Gastroesophageal sphincter (tissue), 3 donors: ENCODE results near the gene NEDD4L.

ENCODE experiments used
- EP300 ChIP-seq: sonication (generic); formaldehyde crosslinking; IDR thresholded peaks from one replicate; pipeline ENCODE4 v1.6.1; 2017; ENCODE audit warnings: antibody characterized with exemption, mild to moderate bottlenecking
- POLR2A ChIP-seq, 2 donors: fragments of 450-650 bp; IDR thresholded peaks; one replicate each; pipeline ENCODE4 v1.6.1; 2017; ENCODE audit warnings: antibody characterized with exemption in 2 of 2, mild to moderate bottlenecking in 2 of 2, moderate library complexity in 1 of 2
- POLR2AphosphoS5 ChIP-seq: sonication (generic); formaldehyde crosslinking; IDR thresholded peaks from one replicate; pipeline ENCODE4 v1.6.1; 2017; ENCODE audit warnings: antibody characterized with exemption
- TF ChIP-seq, protein P1 (sequence below), 4 experiments: fragments of 200-600 bp in 2 of 4; fragments of 450-650 bp in 2 of 4; sonication (generic) in 1 of 4; IDR thresholded peaks; one replicate each; pipeline ENCODE4 v1.5.1; 2017 to 2019; ENCODE audit warnings: antibody characterized with exemption in 4 of 4, mild to moderate bottlenecking in 2 of 4, moderate library complexity in 2 of 4

DNA sequence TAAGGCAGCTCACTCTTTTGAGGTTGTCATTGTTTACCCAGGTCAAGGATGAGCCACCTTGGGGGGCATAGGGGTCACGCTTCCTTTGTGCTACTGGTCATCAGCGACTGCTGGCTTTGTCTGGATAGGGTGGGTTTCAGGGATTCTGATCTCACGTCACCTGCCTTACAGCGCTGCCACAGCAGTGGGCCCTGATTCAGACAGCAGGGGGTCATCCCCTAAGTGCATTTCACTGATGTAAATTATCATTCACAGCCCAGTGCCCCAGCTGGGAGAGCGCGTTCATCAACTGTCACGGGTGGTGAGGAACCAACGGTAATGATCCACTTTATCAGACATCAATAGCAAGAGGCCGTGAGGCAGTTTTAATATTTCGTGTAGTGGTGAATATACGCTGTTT lies 291.2 kb downstream of the NEDD4L start:
- TF ChIP-seq POLR2AphosphoS5 (no peak), POLR2A (IDR thresholded peaks at IDR 0.05) (no peak), EP300 (no peak)
- TF ChIP-seq, protein P1, sequence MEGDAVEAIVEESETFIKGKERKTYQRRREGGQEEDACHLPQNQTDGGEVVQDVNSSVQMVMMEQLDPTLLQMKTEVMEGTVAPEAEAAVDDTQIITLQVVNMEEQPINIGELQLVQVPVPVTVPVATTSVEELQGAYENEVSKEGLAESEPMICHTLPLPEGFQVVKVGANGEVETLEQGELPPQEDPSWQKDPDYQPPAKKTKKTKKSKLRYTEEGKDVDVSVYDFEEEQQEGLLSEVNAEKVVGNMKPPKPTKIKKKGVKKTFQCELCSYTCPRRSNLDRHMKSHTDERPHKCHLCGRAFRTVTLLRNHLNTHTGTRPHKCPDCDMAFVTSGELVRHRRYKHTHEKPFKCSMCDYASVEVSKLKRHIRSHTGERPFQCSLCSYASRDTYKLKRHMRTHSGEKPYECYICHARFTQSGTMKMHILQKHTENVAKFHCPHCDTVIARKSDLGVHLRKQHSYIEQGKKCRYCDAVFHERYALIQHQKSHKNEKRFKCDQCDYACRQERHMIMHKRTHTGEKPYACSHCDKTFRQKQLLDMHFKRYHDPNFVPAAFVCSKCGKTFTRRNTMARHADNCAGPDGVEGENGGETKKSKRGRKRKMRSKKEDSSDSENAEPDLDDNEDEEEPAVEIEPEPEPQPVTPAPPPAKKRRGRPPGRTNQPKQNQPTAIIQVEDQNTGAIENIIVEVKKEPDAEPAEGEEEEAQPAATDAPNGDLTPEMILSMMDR (IDR thresholded peaks at IDR 0.05): no peak
